K562 (cell line): Measurements from ENCODE around the gene CCSER1. TPM values are rescaled to one million over a fixed set of nuclear protein-coding genes. Genes with fewer than 3 reads are reported as not detected.

ENCODE experiments used
- ATAC-seq: fragments of 200-7000 bp; cut with Tn5 transposase; 3 replicates; pipeline ENCODE4 v1.9.1; 2020; ENCODE audit warnings: moderate library complexity
- BruUV-seq: library from RNA; stranded (reverse); fragments of 400-500 nt; replicated peaks from 2 replicates; lab custom pipeline; 2021; lab: Mats Ljungman, UMichigan
- CTCF ChIA-PET: fragments of 300-600 bp; formaldehyde crosslinking; extraction: SDS; loops from one replicate; lab custom pipeline; 2021; ENCODE audit warnings: low intra/inter-chr PET ratio; lab: Yijun Ruan, JAX
- POLR2A ChIA-PET: fragments of 300-600, 350-650 bp; sonication (Branson Sonifier 250); formaldehyde crosslinking; extraction: SDS; loops from one replicate; lab custom pipeline; 2021; ENCODE audit warnings: antibody characterized with exemption, inconsistent platforms; lab: Yijun Ruan, JAX
- DNase-seq, 4 experiments: peaks; one replicate each; pipeline versions ENCODE4 v3.0.0 to v3.0.0-alpha.2; 2011 to 2018; ENCODE audit warnings: low spot score in 3 of 4, mixed read lengths in 3 of 4; ENCODE audit errors: extremely low read depth in 1 of 4
- FAIRE-seq: peaks from 2 replicates; lab custom pipeline; 2011; peaks lifted over from hg19 to GRCh38; lab: Jason Lieb, UNC
- H2AFZ ChIP-seq: 2 replicates; pipeline ENCODE4 v1.6.0; 2011; ENCODE audit warnings: low read depth, low read length, control low read depth, inconsistent platforms
- H3K27ac ChIP-seq: fragments of 200-600 bp; 3 replicates; pipeline ENCODE4 v1.8.0; 2011; ENCODE audit warnings: low read depth, mild to moderate bottlenecking, control low read depth, inconsistent platforms, low read length, moderate library complexity, mixed read lengths; ENCODE audit errors: extremely low read depth
- H3K27me3 ChIP-seq, 2 experiments: fragments of 300-600 bp in 1 of 2; 2 replicates in 1 of 2; 3 replicates in 1 of 2; pipeline versions ENCODE4 v1.6.0 to v1.8.0; 2011; ENCODE audit warnings: inconsistent platforms in 2 of 2, low read length in 2 of 2, mild to moderate bottlenecking in 1 of 2, mixed read lengths in 1 of 2, moderate library complexity in 1 of 2; ENCODE audit not compliant: control insufficient read depth in 2 of 2, insufficient read depth in 2 of 2
- H3K36me3 ChIP-seq: fragments of 300-600 bp; 3 replicates; pipeline ENCODE4 v1.8.0; 2011; ENCODE audit warnings: mild to moderate bottlenecking, low read length, inconsistent platforms; ENCODE audit not compliant: control insufficient read depth, insufficient read depth
- H3K4me1 ChIP-seq, 2 experiments: fragments of 200-600 bp in 1 of 2; replicated peaks in 1 of 2; 2 replicates in 1 of 2; 3 replicates in 1 of 2; pipeline versions ENCODE4 v1.5.1 to v1.8.0; 2011; ENCODE audit warnings: inconsistent platforms in 2 of 2, low read length in 2 of 2, mild to moderate bottlenecking in 1 of 2, mixed read lengths in 1 of 2, moderate library complexity in 1 of 2; ENCODE audit not compliant: control insufficient read depth in 2 of 2, insufficient read depth in 2 of 2
- H3K4me2 ChIP-seq: 2 replicates; pipeline ENCODE4 v1.6.1; 2011; ENCODE audit warnings: low read length, control low read depth, inconsistent platforms, mixed read lengths; ENCODE audit not compliant: insufficient read depth
- H3K4me3 ChIP-seq: fragments of 200-600 bp; sonication (generic), shearing (Covaris generic); 2 replicates; pipeline ENCODE4 v1.5.1; 2016; ENCODE audit warnings: control low read depth, inconsistent platforms
- H3K79me2 ChIP-seq: fragments of 200-600 bp; 3 replicates; pipeline ENCODE4 v1.8.0; 2011; ENCODE audit warnings: low read length, inconsistent platforms; ENCODE audit not compliant: control insufficient read depth, insufficient read depth
- H3K9ac ChIP-seq, 2 experiments: 2 replicates each; pipeline versions ENCODE4 v1.6.0 to v1.6.1; 2011; ENCODE audit warnings: low read depth in 2 of 2, low read length in 2 of 2, control low read depth in 1 of 2, inconsistent platforms in 1 of 2, mild to moderate bottlenecking in 1 of 2, mixed read lengths in 1 of 2; ENCODE audit not compliant: insufficient read depth in 1 of 2
- H3K9me1 ChIP-seq: one replicate; pipeline ENCODE4 v1.6.0; 2011; ENCODE audit warnings: inconsistent platforms, mild to moderate bottlenecking, low read length, moderate library complexity; ENCODE audit not compliant: control insufficient read depth, insufficient read depth
- H3K9me3 ChIP-seq: replicated peaks from 2 replicates; pipeline ENCODE4 v1.5.1; 2011; ENCODE audit warnings: low read depth, low read length, inconsistent platforms; ENCODE audit not compliant: control insufficient read depth, insufficient read depth
- H4K20me1 ChIP-seq: replicated peaks from 2 replicates; pipeline ENCODE4 v1.6.1; 2011; ENCODE audit warnings: low read length, inconsistent platforms, mixed read lengths; ENCODE audit not compliant: control insufficient read depth, insufficient read depth
- HDAC3 ChIP-seq: fragments of 450-650 bp; IDR thresholded peaks from 2 replicates; pipeline ENCODE4 v1.6.1; 2018; ENCODE audit warnings: borderline replicate concordance, mild to moderate bottlenecking, moderate library complexity; ENCODE audit not compliant: partially characterized antibody
- HDAC6 ChIP-seq: IDR thresholded peaks from 2 replicates; pipeline ENCODE4 v1.6.1; 2012; ENCODE audit warnings: low read depth, mild to moderate bottlenecking, control low read depth, inconsistent platforms, low read length, moderate library complexity
- KDM5B ChIP-seq: fragments of 200-600 bp; sonication (generic); IDR thresholded peaks from 2 replicates; pipeline ENCODE4 v1.6.1; 2012; ENCODE audit warnings: low read depth, mild to moderate bottlenecking, moderate library complexity, low read length, control low read depth, inconsistent platforms; ENCODE audit not compliant: insufficient replicate concordance
- RHOXF2B ChIP-seq: fragments of 250-450 bp; sonication (Bioruptor Pico); conservative IDR thresholded peaks from 2 replicates; pipeline ENCODE4 v1.5.1; 2021
- ZNF3 ChIP-seq: fragments of 250-450 bp; sonication (Bioruptor Pico); IDR thresholded peaks from 2 replicates; pipeline ENCODE4 v1.5.0; 2021; ENCODE audit warnings: mild to moderate bottlenecking, moderate library complexity
- ZNF764 ChIP-seq: fragments of 250-450 bp; sonication (Bioruptor Pico); IDR thresholded peaks from 2 replicates; pipeline ENCODE4 v1.4.0; 2020; ENCODE audit warnings: low read depth, mild to moderate bottlenecking, moderate library complexity
- ZNF785 ChIP-seq: fragments of 250-450 bp; sonication (Bioruptor Pico); IDR thresholded peaks from 2 replicates; pipeline ENCODE4 v1.4.0; 2020; ENCODE audit warnings: mild to moderate bottlenecking
- WGBS: fragments of 100-300 bp; shearing (Covaris generic); methylation state at CpG from one replicate; pipeline ENCODE4 v1.1.6; 2016; ENCODE audit warnings: low coverage, mixed read lengths; ENCODE audit not compliant: insufficient coverage; ENCODE audit errors: missing lambda C conversion rate; 5-methylcytosine and 5-hydroxymethylcytosine counted together
- in situ Hi-C: fragments of 300-500 bp; cut with MboI; formaldehyde crosslinking; loops from 4 replicates; pipeline ENCODE4 v1.15.0; 2018; ENCODE audit warnings: inconsistent platforms, mixed read lengths
- intact Hi-C: fragments of 100-400 bp; cut with micrococcal nuclease; formaldehyde crosslinking; loops from 2 replicates; pipeline ENCODE4 v1.14.2; 2022
- polyA plus RNA-seq, 8 experiments: library from polyadenylated mRNA; depleted of rRNA in 4 of 8; stranded (reverse) in 5 of 8; unstranded in 3 of 8; fragments of >200 nt; fragmentation: Nextera tagmentation in 2 of 8; fragmentation: Illumina TruSeq in 1 of 8; extraction: Ambion mirVana in 2 of 8; extraction: Trizol in 1 of 8; gene quantifications; 2 replicates each; pipeline versions ENCODE4 v1.2.1 to v1.2.3, GENCODE V29; 2011 to 2014; ENCODE audit warnings: inconsistent platforms in 1 of 8, missing spikeins in 1 of 8
- total RNA-seq, 7 experiments: library from RNA; depleted of rRNA in 6 of 7; stranded (reverse); fragments of >200 nt in 6 of 7; fragmentation: Illumina TruSeq in 2 of 7; extraction: Trizol in 2 of 7; gene quantifications; 2 replicates each; pipeline versions ENCODE4 v1.2.1 to v1.2.3, GENCODE V29; 2011 to 2021; ENCODE audit warnings: low replicate concordance in 1 of 7
- TF ChIP-seq, protein P1 (sequence below): fragments of 450-650 bp; formaldehyde crosslinking; conservative IDR thresholded peaks from 2 replicates; pipeline ENCODE4 v1.4.0; 2022; ENCODE audit warnings: mild to moderate bottlenecking, missing genetic modification characterization
- TF ChIP-seq, protein P2 (sequence below): fragments of 450-650 bp; conservative IDR thresholded peaks from 2 replicates; pipeline ENCODE4 v1.6.1; 2016; ENCODE audit warnings: missing genetic modification characterization, low read depth, mild to moderate bottlenecking, control low read depth, missing compliant biosample characterization
- TF ChIP-seq, protein P3 (sequence below): fragments of 200-400 bp; formaldehyde crosslinking; IDR thresholded peaks from 2 replicates; pipeline ENCODE4 v1.6.1; 2017; ENCODE audit warnings: mild to moderate bottlenecking, low read depth, low read length, moderate library complexity

The CCSER1 gene
- total and polyA plus RNA-seq, 9 of the 15 experiments (the other 6 are each of a cell fraction or from before 2014, with no cell fraction given), result not detected

DNA sequence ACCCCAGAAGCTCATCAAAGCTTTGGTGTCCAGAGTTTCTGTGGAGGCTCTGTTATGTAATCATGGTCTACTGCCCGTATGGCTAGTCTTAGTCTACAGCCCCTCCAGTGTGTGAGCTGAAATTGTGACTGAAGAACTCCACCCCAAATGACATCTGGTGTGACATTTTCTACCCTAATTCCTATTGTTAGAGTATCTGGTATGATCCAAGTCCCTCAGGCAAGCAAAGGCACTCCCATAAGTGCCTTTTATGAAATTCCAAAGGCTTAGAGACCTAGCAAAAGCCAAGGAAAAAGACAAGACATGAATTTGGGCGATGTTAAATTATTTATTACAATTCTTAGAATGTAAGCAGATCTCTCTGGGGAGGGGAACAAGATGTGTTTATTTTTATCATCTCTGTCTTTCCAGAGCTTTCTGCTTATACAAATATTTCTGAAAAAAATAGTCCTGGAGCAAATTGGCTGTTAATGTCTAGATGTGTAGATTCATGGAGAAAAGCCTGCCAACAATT lies 417.4 kb downstream of the CCSER1 start:
- Histone ChIP-seq H3K9ac (no peak overlapping the region), H3K79me2 (no peaks in the 10 kb centered on the region), H3K4me3 (no peak overlapping the region), H3K27ac (no peak overlapping the region), H3K9me3 (no peaks in the 10 kb centered on the region), H3K9me1 (no peaks in the 10 kb centered on the region), H3K36me3 (no peaks in the 10 kb centered on the region), H4K20me1 (no peaks in the 10 kb centered on the region), H3K27me3 (no peaks in the 10 kb centered on the region), H3K4me2 (no peak overlapping the region), H3K4me1 (no peaks in the 10 kb centered on the region), H2AFZ (no peak overlapping the region)
- in situ Hi-C loops (no loop called here), intact Hi-C loops (no loop called here)
- FAIRE-seq, result no peak
- 0% methylated on average over 2 of the region's 2 CpGs for WGBS
- BruUV-seq, result no TSS peak
- CTCF ChIA-PET, result no interaction called here
- no peak for DNase-seq
- POLR2A ChIA-PET, result no interaction called here
- ATAC-seq, result no peak
- TF ChIP-seq ZNF3 (CRISPR knock-in tag) (no peak), ZNF764 (CRISPR knock-in tag) (no peak), HDAC6 (no peak), HDAC3 (no peak), ZNF785 (CRISPR knock-in tag) (no peak), RHOXF2B (CRISPR knock-in tag) (no peak), KDM5B (no peak)
- TF ChIP-seq, protein P1, sequence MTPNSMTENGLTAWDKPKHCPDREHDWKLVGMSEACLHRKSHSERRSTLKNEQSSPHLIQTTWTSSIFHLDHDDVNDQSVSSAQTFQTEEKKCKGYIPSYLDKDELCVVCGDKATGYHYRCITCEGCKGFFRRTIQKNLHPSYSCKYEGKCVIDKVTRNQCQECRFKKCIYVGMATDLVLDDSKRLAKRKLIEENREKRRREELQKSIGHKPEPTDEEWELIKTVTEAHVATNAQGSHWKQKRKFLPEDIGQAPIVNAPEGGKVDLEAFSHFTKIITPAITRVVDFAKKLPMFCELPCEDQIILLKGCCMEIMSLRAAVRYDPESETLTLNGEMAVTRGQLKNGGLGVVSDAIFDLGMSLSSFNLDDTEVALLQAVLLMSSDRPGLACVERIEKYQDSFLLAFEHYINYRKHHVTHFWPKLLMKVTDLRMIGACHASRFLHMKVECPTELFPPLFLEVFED (CRISPR knock-in tag), result no peak
- TF ChIP-seq, protein P2, sequence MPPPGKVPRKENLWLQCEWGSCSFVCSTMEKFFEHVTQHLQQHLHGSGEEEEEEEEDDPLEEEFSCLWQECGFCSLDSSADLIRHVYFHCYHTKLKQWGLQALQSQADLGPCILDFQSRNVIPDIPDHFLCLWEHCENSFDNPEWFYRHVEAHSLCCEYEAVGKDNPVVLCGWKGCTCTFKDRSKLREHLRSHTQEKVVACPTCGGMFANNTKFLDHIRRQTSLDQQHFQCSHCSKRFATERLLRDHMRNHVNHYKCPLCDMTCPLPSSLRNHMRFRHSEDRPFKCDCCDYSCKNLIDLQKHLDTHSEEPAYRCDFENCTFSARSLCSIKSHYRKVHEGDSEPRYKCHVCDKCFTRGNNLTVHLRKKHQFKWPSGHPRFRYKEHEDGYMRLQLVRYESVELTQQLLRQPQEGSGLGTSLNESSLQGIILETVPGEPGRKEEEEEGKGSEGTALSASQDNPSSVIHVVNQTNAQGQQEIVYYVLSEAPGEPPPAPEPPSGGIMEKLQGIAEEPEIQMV, result no peak
- TF ChIP-seq, protein P3, sequence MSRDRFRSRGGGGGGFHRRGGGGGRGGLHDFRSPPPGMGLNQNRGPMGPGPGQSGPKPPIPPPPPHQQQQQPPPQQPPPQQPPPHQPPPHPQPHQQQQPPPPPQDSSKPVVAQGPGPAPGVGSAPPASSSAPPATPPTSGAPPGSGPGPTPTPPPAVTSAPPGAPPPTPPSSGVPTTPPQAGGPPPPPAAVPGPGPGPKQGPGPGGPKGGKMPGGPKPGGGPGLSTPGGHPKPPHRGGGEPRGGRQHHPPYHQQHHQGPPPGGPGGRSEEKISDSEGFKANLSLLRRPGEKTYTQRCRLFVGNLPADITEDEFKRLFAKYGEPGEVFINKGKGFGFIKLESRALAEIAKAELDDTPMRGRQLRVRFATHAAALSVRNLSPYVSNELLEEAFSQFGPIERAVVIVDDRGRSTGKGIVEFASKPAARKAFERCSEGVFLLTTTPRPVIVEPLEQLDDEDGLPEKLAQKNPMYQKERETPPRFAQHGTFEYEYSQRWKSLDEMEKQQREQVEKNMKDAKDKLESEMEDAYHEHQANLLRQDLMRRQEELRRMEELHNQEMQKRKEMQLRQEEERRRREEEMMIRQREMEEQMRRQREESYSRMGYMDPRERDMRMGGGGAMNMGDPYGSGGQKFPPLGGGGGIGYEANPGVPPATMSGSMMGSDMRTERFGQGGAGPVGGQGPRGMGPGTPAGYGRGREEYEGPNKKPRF, result no peak
